Measurements from ENCODE around the gene ATG14. TPM values are rescaled to one million over a fixed set of nuclear protein-coding genes. Genes with fewer than 3 reads are reported as not detected.
A peak's percentile ranks its signal among the peaks of the same experiment; 100 is the strongest.

ATG14 gene
- polyA plus RNA-seq, 3 donors from 2014 or later = 3.2 to 6.1 (median 3.2) TPM

GRCh38 chr14:55446127-55446736 lies 34.6 kb upstream of the ATG14 start:
- H3K27me3 Mint-ChIP-seq (ENCODE audit: low read depth in 3 of 3) = peaks cover 0 to 3% (median 0%) of the 10 kb centered on the region in 3 donors
- no peaks in the 10 kb centered on the region for H3K4me1 Mint-ChIP-seq
- no peak overlapping the region for H3K4me3 Mint-ChIP-seq
- H3K9me3 Mint-ChIP-seq = no peaks in the 10 kb centered on the region
- H3K27ac Mint-ChIP-seq = no peak overlapping the region
- no peaks in the 10 kb centered on the region for H3K36me3 Mint-ChIP-seq
- DNase-seq = peak; percentile 35 to 44 (median 40)

GRCh38 chr14:55441286-55441685 lies 29.7 kb upstream of the ATG14 start:
- H3K27me3 Mint-ChIP-seq (ENCODE audit: low read depth in 3 of 3) = peaks cover 0 to 10% (median 9%) of the 10 kb centered on the region in 3 donors
- H3K27ac Mint-ChIP-seq = no peak overlapping the region
- no peaks in the 10 kb centered on the region for H3K9me3 Mint-ChIP-seq
- no peaks in the 10 kb centered on the region for H3K36me3 Mint-ChIP-seq
- H3K4me1 Mint-ChIP-seq = no peaks in the 10 kb centered on the region
- no peak overlapping the region for H3K4me3 Mint-ChIP-seq
- no peak for DNase-seq

GRCh38 chr14:55440385-55440784 lies 28.8 kb upstream of the ATG14 start, which contains the start of gene TBPL2:
Gene TBPL2, minus strand, starts transcription at chr14:55440616. Its CDS starts 167 bp downstream, at chr14:55440449.
- peaks cover 0 to 10% (median 9%) of the 10 kb centered on the region in 3 donors for H3K27me3 Mint-ChIP-seq (ENCODE audit: low read depth in 3 of 3)
- no peak within 1 kb of the TSS for H3K4me3 Mint-ChIP-seq
- H3K27ac Mint-ChIP-seq = no peak within 1 kb of the TSS
- H3K9me3 Mint-ChIP-seq = no peaks in the 10 kb centered on the region
- H3K36me3 Mint-ChIP-seq = no peaks in the 10 kb centered on the region
- DNase-seq = no peak
- no peaks in the 10 kb centered on the region for H3K4me1 Mint-ChIP-seq

GRCh38 chr14:55438066-55438683 lies 26.5 kb upstream of the ATG14 start:
- Mint-ChIP-seq H3K36me3 (no peaks in the 10 kb centered on the region), H3K27me3 (ENCODE audit: low read depth in 3 of 3) (peaks cover 0 to 9% (median 7%) of the 10 kb centered on the region in 3 donors), H3K27ac (no peak overlapping the region), H3K4me3 (no peak overlapping the region), H3K4me1 (peaks cover 14 to 15% of the 10 kb centered on the region in 2 donors), H3K9me3 (no peaks in the 10 kb centered on the region)
- DNase-seq = no peak

- DNase-seq = no peak
- Mint-ChIP-seq H3K9me3 (no peaks in the 10 kb centered on the region), H3K4me1 (peaks cover 14 to 15% of the 10 kb centered on the region in 2 donors), H3K27ac (no peak overlapping the region), H3K27me3 (ENCODE audit: low read depth in 3 of 3) (peaks cover 0 to 9% (median 7%) of the 10 kb centered on the region in 3 donors), H3K4me3 (no peak overlapping the region), H3K36me3 (no peaks in the 10 kb centered on the region)
These were observed 25.3 kb upstream of the ATG14 start for GRCh38 chr14:55436931-55437330.

- Mint-ChIP-seq H3K36me3 (no peaks in the 10 kb centered on the region), H3K4me3 (no peak overlapping the region), H3K27me3 (ENCODE audit: low read depth in 3 of 3) (peaks cover 0 to 9% (median 7%) of the 10 kb centered on the region in 3 donors), H3K4me1 (peaks cover 14 to 15% of the 10 kb centered on the region in 2 donors), H3K27ac (no peak overlapping the region), H3K9me3 (no peaks in the 10 kb centered on the region)
- no peak for DNase-seq
These were observed 24.9 kb upstream of the ATG14 start for GRCh38 chr14:55436519-55436918.

- H3K4me1 Mint-ChIP-seq = peaks cover 14 to 15% of the 10 kb centered on the region in 2 donors
- no peak overlapping the region for H3K27ac Mint-ChIP-seq
- peaks cover 0 to 9% (median 4%) of the 10 kb centered on the region in 3 donors for H3K27me3 Mint-ChIP-seq (ENCODE audit: low read depth in 3 of 3)
- no peak for DNase-seq
- H3K4me3 Mint-ChIP-seq = no peak overlapping the region
- H3K36me3 Mint-ChIP-seq = no peaks in the 10 kb centered on the region
- no peaks in the 10 kb centered on the region for H3K9me3 Mint-ChIP-seq
These were observed 23.2 kb upstream of the ATG14 start for GRCh38 chr14:55434805-55435174.

GRCh38 chr14:55433880-55434804 lies 22.5 kb upstream of the ATG14 start:
- peak overlapping the region in 3 of 5 donors; percentile 27 to 50 (median 29) for H3K4me3 Mint-ChIP-seq
- H3K27ac Mint-ChIP-seq = peak overlapping the region in 2 of 6 donors; percentile 43 to 71
- H3K9me3 Mint-ChIP-seq = no peaks in the 10 kb centered on the region
- no peaks in the 10 kb centered on the region for H3K36me3 Mint-ChIP-seq
- DNase-seq = no peak
- H3K4me1 Mint-ChIP-seq = peaks cover 14 to 15% of the 10 kb centered on the region in 2 donors
- peaks cover 0 to 9% (median 4%) of the 10 kb centered on the region in 3 donors for H3K27me3 Mint-ChIP-seq (ENCODE audit: low read depth in 3 of 3)

- DNase-seq = no peak
- no peaks in the 10 kb centered on the region for H3K27me3 Mint-ChIP-seq (ENCODE audit: low read depth in 3 of 3)
- no peaks in the 10 kb centered on the region for H3K36me3 Mint-ChIP-seq
- H3K9me3 Mint-ChIP-seq = no peaks in the 10 kb centered on the region
- peaks cover 14 to 15% of the 10 kb centered on the region in 2 donors for H3K4me1 Mint-ChIP-seq
- H3K4me3 Mint-ChIP-seq = no peak overlapping the region
- H3K27ac Mint-ChIP-seq = no peak overlapping the region
These were observed 21.0 kb upstream of the ATG14 start for GRCh38 chr14:55432628-55433027.

- no peaks in the 10 kb centered on the region for H3K36me3 Mint-ChIP-seq
- peaks cover 0 to 3% (median 3%) of the 10 kb centered on the region in 3 donors for H3K27me3 Mint-ChIP-seq (ENCODE audit: low read depth in 3 of 3)
- H3K27ac Mint-ChIP-seq = peak overlapping the region in 1 of 6 donors; percentile 7
- H3K4me3 Mint-ChIP-seq = no peak overlapping the region
- H3K4me1 Mint-ChIP-seq = peaks cover 14 to 15% of the 10 kb centered on the region in 2 donors
- peak; percentile 43 to 54 (median 46) for DNase-seq
- H3K9me3 Mint-ChIP-seq = no peaks in the 10 kb centered on the region
These were observed 18.5 kb upstream of the ATG14 start for GRCh38 chr14:55430024-55430690.

- H3K27me3 Mint-ChIP-seq (ENCODE audit: low read depth in 3 of 3) = peaks cover 2 to 3% (median 3%) of the 10 kb centered on the region in 3 donors
- no peaks in the 10 kb centered on the region for H3K36me3 Mint-ChIP-seq
- no peak overlapping the region for H3K4me3 Mint-ChIP-seq
- DNase-seq = no peak
- no peak overlapping the region for H3K27ac Mint-ChIP-seq
- no peaks in the 10 kb centered on the region for H3K9me3 Mint-ChIP-seq
- H3K4me1 Mint-ChIP-seq = no peaks in the 10 kb centered on the region
These were observed 15.8 kb upstream of the ATG14 start for GRCh38 chr14:55427439-55427838.

GRCh38 chr14:55426891-55427290 lies 15.3 kb upstream of the ATG14 start:
- Mint-ChIP-seq H3K27me3 (ENCODE audit: low read depth in 3 of 3) (peaks cover 2 to 3% (median 3%) of the 10 kb centered on the region in 3 donors), H3K4me3 (no peak overlapping the region), H3K4me1 (no peaks in the 10 kb centered on the region), H3K36me3 (no peaks in the 10 kb centered on the region), H3K27ac (no peak overlapping the region), H3K9me3 (no peaks in the 10 kb centered on the region)
- no peak for DNase-seq

- Mint-ChIP-seq H3K4me1 (no peaks in the 10 kb centered on the region), H3K4me3 (no peak overlapping the region), H3K27ac (no peak overlapping the region), H3K27me3 (ENCODE audit: low read depth in 3 of 3) (peaks cover 2 to 5% (median 3%) of the 10 kb centered on the region in 3 donors), H3K36me3 (no peaks in the 10 kb centered on the region), H3K9me3 (no peaks in the 10 kb centered on the region)
- no peak for DNase-seq
These were observed 13.5 kb upstream of the ATG14 start for GRCh38 chr14:55425091-55425490.
